Prostate gland (tissue), 2 donors: Measurements from ENCODE around the gene CAMKMT.

Experiments used
- POLR2A ChIP-seq: fragments of 450-650 bp; IDR thresholded peaks from one replicate; pipeline ENCODE4 v1.6.1; 2016; ENCODE audit warnings: antibody characterized with exemption, mild to moderate bottlenecking
- POLR2AphosphoS5 ChIP-seq: sonication (generic); formaldehyde crosslinking; IDR thresholded peaks from one replicate; pipeline ENCODE4 v1.6.1; 2017; ENCODE audit warnings: antibody characterized with exemption
- TF ChIP-seq, protein P1 (sequence below), 4 experiments: fragments of 200-600 bp in 2 of 4; fragments of 450-650 bp in 2 of 4; sonication (generic) in 2 of 4; IDR thresholded peaks; 1 replicate in 3 of 4; 2 replicates in 1 of 4; pipeline ENCODE4 v1.5.1; 2016 to 2019; ENCODE audit warnings: antibody characterized with exemption in 4 of 4, mild to moderate bottlenecking in 2 of 4, moderate library complexity in 2 of 4

DNA sequence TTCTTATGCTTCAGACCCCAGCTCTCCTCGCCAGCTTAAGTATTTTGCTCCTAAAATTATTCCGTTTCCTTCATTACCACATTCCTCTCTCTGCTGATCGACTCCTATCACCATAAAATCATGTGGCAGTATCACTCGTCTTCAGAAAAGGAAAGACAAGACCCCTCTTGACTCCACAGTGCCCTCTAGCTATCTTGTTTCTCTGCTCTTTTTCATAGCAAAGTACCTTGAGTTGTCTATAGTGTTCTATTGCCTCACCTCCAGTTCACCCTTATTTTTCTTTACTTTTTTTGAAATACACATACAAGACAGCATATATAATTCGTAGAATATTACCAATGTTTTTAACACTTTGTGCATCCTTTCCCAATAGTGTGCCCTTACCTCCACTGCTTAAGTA is 306.6 kb downstream of the CAMKMT start:
- TF ChIP-seq, protein P1, sequence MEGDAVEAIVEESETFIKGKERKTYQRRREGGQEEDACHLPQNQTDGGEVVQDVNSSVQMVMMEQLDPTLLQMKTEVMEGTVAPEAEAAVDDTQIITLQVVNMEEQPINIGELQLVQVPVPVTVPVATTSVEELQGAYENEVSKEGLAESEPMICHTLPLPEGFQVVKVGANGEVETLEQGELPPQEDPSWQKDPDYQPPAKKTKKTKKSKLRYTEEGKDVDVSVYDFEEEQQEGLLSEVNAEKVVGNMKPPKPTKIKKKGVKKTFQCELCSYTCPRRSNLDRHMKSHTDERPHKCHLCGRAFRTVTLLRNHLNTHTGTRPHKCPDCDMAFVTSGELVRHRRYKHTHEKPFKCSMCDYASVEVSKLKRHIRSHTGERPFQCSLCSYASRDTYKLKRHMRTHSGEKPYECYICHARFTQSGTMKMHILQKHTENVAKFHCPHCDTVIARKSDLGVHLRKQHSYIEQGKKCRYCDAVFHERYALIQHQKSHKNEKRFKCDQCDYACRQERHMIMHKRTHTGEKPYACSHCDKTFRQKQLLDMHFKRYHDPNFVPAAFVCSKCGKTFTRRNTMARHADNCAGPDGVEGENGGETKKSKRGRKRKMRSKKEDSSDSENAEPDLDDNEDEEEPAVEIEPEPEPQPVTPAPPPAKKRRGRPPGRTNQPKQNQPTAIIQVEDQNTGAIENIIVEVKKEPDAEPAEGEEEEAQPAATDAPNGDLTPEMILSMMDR (IDR thresholded peaks at IDR 0.05): no peak
- TF ChIP-seq POLR2A (no peak), POLR2AphosphoS5 (no peak)
